Upper lobe of left lung (tissue), 6 donors: ENCODE results near the gene ST3GAL4. TPM values are rescaled to one million over a fixed set of nuclear protein-coding genes. Genes with fewer than 3 reads are reported as not detected.

Experiments used
- ATAC-seq, 2 donors: fragments of 200-7000 bp; cut with Tn5 transposase; one replicate each; pipeline ENCODE4 v1.9.1; 2022; ENCODE audit warnings: mild to moderate bottlenecking in 2 of 2, moderate library complexity in 2 of 2; ENCODE audit not compliant: low FRiP score in 2 of 2
- DNase-seq, 2 donors: peaks; one replicate each; pipeline ENCODE4 v3.0.0-alpha.2; 2019 to 2020
- H3K27ac ChIP-seq, 4 donors: fragments of 200-600 bp; sonication (generic); one replicate each; pipeline ENCODE4 v1.5.1; 2016 to 2019
- H3K27me3 ChIP-seq, 4 donors: fragments of 200-600 bp; sonication (generic); one replicate each; pipeline ENCODE4 v1.5.1; 2017 to 2019
- H3K36me3 ChIP-seq, 4 donors: fragments of 200-600 bp; sonication (generic); one replicate each; pipeline ENCODE4 v1.5.1; 2016 to 2019
- H3K4me1 ChIP-seq, 4 donors: fragments of 200-600 bp; sonication (generic); one replicate each; pipeline ENCODE4 v1.5.1; 2018 to 2019
- H3K4me3 ChIP-seq, 4 donors: fragments of 200-600 bp; sonication (generic); one replicate each; pipeline ENCODE4 v1.5.1; 2017 to 2019; ENCODE audit warnings: mild to moderate bottlenecking in 2 of 4, moderate library complexity in 1 of 4
- H3K9me3 ChIP-seq, 4 donors: fragments of 200-600 bp; sonication (generic); one replicate each; pipeline ENCODE4 v1.5.1; 2018 to 2019
- CTCF ChIP-seq, 6 experiments: fragments of 450-650 bp in 4 of 6; fragments of 200-600 bp in 2 of 6; sonication (generic) in 2 of 6; IDR thresholded peaks; one replicate each; pipeline ENCODE4 v1.5.1; 2016 to 2019; ENCODE audit warnings: antibody characterized with exemption in 6 of 6
- EP300 ChIP-seq, 4 donors: sonication (generic); formaldehyde crosslinking; IDR thresholded peaks; one replicate each; pipeline ENCODE4 v1.5.1; 2017; ENCODE audit warnings: antibody characterized with exemption in 4 of 4, control low read depth in 2 of 4
- POLR2A ChIP-seq, 4 donors: fragments of 450-650 bp; IDR thresholded peaks; one replicate each; pipeline ENCODE4 v1.5.1; 2016 to 2017; ENCODE audit warnings: antibody characterized with exemption in 4 of 4, mild to moderate bottlenecking in 2 of 4
- POLR2AphosphoS5 ChIP-seq, 2 donors: sonication (generic); formaldehyde crosslinking; IDR thresholded peaks; one replicate each; pipeline ENCODE4 v1.5.1; 2017; ENCODE audit warnings: antibody characterized with exemption in 2 of 2
- WGBS, 2 donors: methylation state at CpG; one replicate each; pipeline ENCODE4 v1.1.5; 2017 to 2018; 5-methylcytosine and 5-hydroxymethylcytosine counted together
- total RNA-seq, 6 donors: library from RNA; depleted of rRNA in 4 of 6; stranded (reverse); fragments of >200 nt in 4 of 6; gene quantifications; one replicate each; pipeline versions ENCODE4 v1.1.0 to v1.2.1, GENCODE V29; 2016 to 2021
- donor health status: DM: no; HTN: no; CAD: no; lungs with moderate emphysema.
- donor health status: DM: no; HTN: yes; CAD: no; lungs with severe emphysema.

The ST3GAL4 gene
- total RNA-seq, 6 donors from 2014 or later = 20.6 to 47.9 (median 34.0) TPM

DNA sequence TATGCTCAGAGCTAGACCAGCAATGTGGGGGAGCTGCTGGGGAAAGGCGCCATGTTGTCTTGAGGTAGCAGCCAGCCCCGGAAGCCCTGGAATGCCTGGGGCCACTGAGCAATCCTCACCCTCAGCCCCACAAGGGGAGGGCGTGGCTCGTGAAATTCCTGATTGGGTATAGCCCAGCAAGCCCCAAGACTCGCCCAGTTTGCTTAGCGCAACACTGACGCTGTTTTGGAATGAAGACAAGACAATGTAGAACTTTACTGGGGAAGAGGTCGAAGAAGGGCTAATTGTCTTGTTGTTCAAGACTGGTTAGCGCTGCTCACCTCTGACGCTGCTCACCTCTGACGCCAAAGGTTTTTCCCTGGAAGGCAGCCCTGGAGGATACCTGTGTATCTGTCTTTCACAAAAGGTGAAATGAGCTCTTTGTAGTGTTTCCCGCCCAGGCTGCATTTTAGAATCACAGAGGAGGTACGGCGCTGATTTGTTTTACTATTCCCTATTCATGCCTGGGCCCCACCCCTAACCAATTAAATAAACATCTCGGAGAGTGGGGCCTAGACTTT, 47.6 kb downstream of the ST3GAL4 start:
- no peak for TF ChIP-seq EP300 (IDR thresholded peaks at IDR 0.05)
- no peak for TF ChIP-seq CTCF (IDR thresholded peaks at IDR 0.05)
- TF ChIP-seq POLR2A (IDR thresholded peaks at IDR 0.05) = no peak
- no peak for TF ChIP-seq POLR2AphosphoS5 (IDR thresholded peaks at IDR 0.05)
- peaks cover 0 to 14% (median 6%) of the 10 kb centered on the region in 4 donors for H3K36me3 ChIP-seq
- 82 to 84% methylated on average over 13 to 15 of the region's 15 CpGs for WGBS, 2 donors
- no peaks in the 10 kb centered on the region for H3K27me3 ChIP-seq
- H3K27ac ChIP-seq = peak overlapping the region in 1 of 4 donors; percentile 42
- DNase-seq = no peak
- ATAC-seq = no peak
- H3K4me1 ChIP-seq = peaks cover 0 to 14% (median 10%) of the 10 kb centered on the region in 4 donors
- no peak overlapping the region for H3K4me3 ChIP-seq
- no peaks in the 10 kb centered on the region for H3K9me3 ChIP-seq

- Histone ChIP-seq H3K4me1 (peaks cover 0 to 14% (median 10%) of the 10 kb centered on the region in 4 donors), H3K27me3 (no peaks in the 10 kb centered on the region), H3K27ac (no peak overlapping the region), H3K4me3 (no peak overlapping the region), H3K9me3 (no peaks in the 10 kb centered on the region), H3K36me3 (peaks cover 0 to 14% (median 9%) of the 10 kb centered on the region in 4 donors)
- ATAC-seq = no peak
- TF ChIP-seq POLR2A (IDR thresholded peaks at IDR 0.05) (no peak), POLR2AphosphoS5 (IDR thresholded peaks at IDR 0.05) (no peak), CTCF (IDR thresholded peaks at IDR 0.05) (no peak), EP300 (IDR thresholded peaks at IDR 0.05) (no peak)
- WGBS, 2 donors = 90% methylated on average over 8 of the region's 8 CpGs
- no peak for DNase-seq
These were observed 48.2 kb downstream of the ST3GAL4 start for GRCh38 chr11:126403658-126404057.

- no peak overlapping the region for H3K4me3 ChIP-seq
- no peak for DNase-seq
- TF ChIP-seq CTCF (IDR thresholded peaks at IDR 0.05) = no peak
- no peak for TF ChIP-seq POLR2A (IDR thresholded peaks at IDR 0.05)
- TF ChIP-seq EP300 (IDR thresholded peaks at IDR 0.05) = no peak
- TF ChIP-seq POLR2AphosphoS5 (IDR thresholded peaks at IDR 0.05) = no peak
- no peak for ATAC-seq
- peaks cover 0 to 20% (median 9%) of the 10 kb centered on the region in 4 donors for H3K36me3 ChIP-seq
- 86% methylated on average over 5 of the region's 5 CpGs for WGBS, 2 donors
- H3K4me1 ChIP-seq = peaks cover 0 to 14% (median 10%) of the 10 kb centered on the region in 4 donors
- no peaks in the 10 kb centered on the region for H3K9me3 ChIP-seq
- H3K27me3 ChIP-seq = no peaks in the 10 kb centered on the region
- peak overlapping the region in 2 of 4 donors; percentile 4 to 48 for H3K27ac ChIP-seq
These were observed 48.9 kb downstream of the ST3GAL4 start for GRCh38 chr11:126404367-126404766.

- TF ChIP-seq EP300 (IDR thresholded peaks at IDR 0.05) (no peak), POLR2A (IDR thresholded peaks at IDR 0.05) (no peak), CTCF (IDR thresholded peaks at IDR 0.05) (no peak), POLR2AphosphoS5 (IDR thresholded peaks at IDR 0.05) (no peak)
- Histone ChIP-seq H3K27me3 (no peaks in the 10 kb centered on the region), H3K4me3 (no peak overlapping the region), H3K36me3 (peaks cover 0 to 24% (median 9%) of the 10 kb centered on the region in 4 donors), H3K4me1 (peaks cover 4 to 14% (median 10%) of the 10 kb centered on the region in 4 donors), H3K27ac (peak overlapping the region in 3 of 4 donors; percentile 32 to 48 (median 46)), H3K9me3 (no peaks in the 10 kb centered on the region)
- DNase-seq (peak in 1 of 2 donors; percentile 73), ATAC-seq (no peak)
- 74 to 83% methylated on average over 2 to 3 of the region's 3 CpGs for WGBS, 2 donors
These were observed 49.9 kb downstream of the ST3GAL4 start for GRCh38 chr11:126405374-126405773.

GRCh38 chr11:126405906-126406305, 50.4 kb downstream of the ST3GAL4 start:
- Histone ChIP-seq H3K4me1 (peaks cover 8 to 14% (median 12%) of the 10 kb centered on the region in 4 donors), H3K9me3 (no peaks in the 10 kb centered on the region), H3K36me3 (peaks cover 0 to 24% (median 9%) of the 10 kb centered on the region in 4 donors), H3K4me3 (no peak overlapping the region), H3K27me3 (no peaks in the 10 kb centered on the region), H3K27ac (peak overlapping the region in 3 of 4 donors; percentile 32 to 48 (median 46))
- no peak for DNase-seq
- ATAC-seq = no peak
- 80 to 81% methylated on average over 6 to 7 of the region's 7 CpGs for WGBS, 2 donors
- TF ChIP-seq POLR2A (IDR thresholded peaks at IDR 0.05) = no peak
- TF ChIP-seq CTCF (IDR thresholded peaks at IDR 0.05) = no peak
- TF ChIP-seq POLR2AphosphoS5 (IDR thresholded peaks at IDR 0.05) = no peak
- TF ChIP-seq EP300 (IDR thresholded peaks at IDR 0.05) = no peak
